Measurements from ENCODE around the gene REC8. TPM values are rescaled to one million over a fixed set of nuclear protein-coding genes. Genes with fewer than 3 reads are reported as not detected.

Gene REC8
- total and polyA plus RNA-seq, 2 of the 4 experiments (the other 2 are of a cell fraction): 0.36 to 3.5 TPM

DNA sequence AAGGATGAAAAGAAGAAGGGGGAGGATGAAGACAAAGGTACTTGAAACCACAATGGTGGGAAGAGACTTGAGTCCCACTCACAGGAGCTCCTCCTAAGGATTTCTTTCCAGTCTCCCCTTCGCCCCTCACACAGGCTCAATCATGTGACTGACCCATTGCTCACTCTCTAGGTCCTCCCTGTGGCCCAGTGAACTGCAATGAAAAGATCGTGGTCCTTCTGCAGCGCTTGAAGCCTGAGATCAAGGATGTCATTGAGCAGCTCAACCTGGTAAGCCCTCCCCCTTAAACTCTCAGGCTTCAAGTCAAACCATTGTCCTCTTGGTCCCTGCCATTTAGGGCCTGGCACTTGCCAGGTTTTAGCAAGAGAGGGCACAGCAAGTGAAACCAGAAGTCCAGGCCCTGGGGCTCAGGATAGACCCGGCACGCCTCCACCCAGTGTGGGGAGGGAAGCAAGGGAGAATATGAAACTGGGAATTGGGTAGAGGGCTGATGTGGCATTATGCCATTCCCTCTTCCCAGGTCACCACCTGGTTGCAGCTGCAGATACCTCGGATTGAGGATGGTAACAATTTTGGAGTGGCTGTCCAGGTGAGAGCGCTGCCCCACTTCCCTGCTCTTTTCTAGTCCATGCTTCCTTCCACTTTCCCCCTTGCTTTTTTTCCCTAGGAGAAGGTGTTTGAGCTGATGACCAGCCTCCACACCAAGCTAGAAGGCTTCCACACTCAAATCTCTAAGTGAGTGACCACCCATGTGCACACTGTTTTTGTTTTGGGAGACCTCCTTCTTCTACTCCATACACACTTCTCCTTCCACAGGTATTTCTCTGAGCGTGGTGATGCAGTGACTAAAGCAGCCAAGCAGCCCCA lies 34.1 kb upstream of the REC8 start:
- Histone ChIP-seq H4K20me1 (ENCODE audit: insufficient read depth, low read length) (peaks cover 17% of the 10 kb centered on the region), H3K36me3 (ENCODE audit: control insufficient read depth, insufficient read depth, low read length) (peaks cover 23% of the 10 kb centered on the region), H3K27ac (ENCODE audit: insufficient read depth, low read length) (no peak overlapping the region), H3K4me3 (ENCODE audit: insufficient read depth, low read depth, low read length) (no peak overlapping the region), H3K4me1 (ENCODE audit: control insufficient read depth, insufficient read depth, low read length) (peaks cover 12% of the 10 kb centered on the region), H3K79me1 (ENCODE audit: low read depth in 1 of 2, low read length in 2 of 2) (peaks cover 17 to 48% of the 10 kb centered on the region in 2 experiments; a peak in 3 of 4 replicates), H2AK9ac (replicated peaks; ENCODE audit: low read depth, low read length, poor library complexity) (peak overlapping the region; percentile 29), H3K4me2 (ENCODE audit: low read depth, low read length) (no peak overlapping the region), H3K9me1 (ENCODE audit: insufficient read depth, low read length) (peaks cover 19% of the 10 kb centered on the region), H3K4ac (ENCODE audit: low read depth, low read length) (no peak overlapping the region), H2BK20ac (ENCODE audit: low read depth, low read length) (no peak overlapping the region), H2BK120ac (ENCODE audit: low read depth, low read length) (no peak overlapping the region), H2BK15ac (ENCODE audit: low read depth, low read length) (no peak overlapping the region), H2AK5ac (ENCODE audit: low read depth, low read length) (0 out of 2 replicates have a peak overlapping the region, but pooled peaks have one; percentile 18), H3K56ac (ENCODE audit: extremely low read depth, insufficient read depth, low read length) (no peak overlapping the region), H2AFZ (replicated peaks; ENCODE audit: low read length, poor library complexity) (peak overlapping the region; percentile 17), H3K27me3 (ENCODE audit: control insufficient read depth, insufficient read depth, low read length) (no peaks in the 10 kb centered on the region), H2BK5ac (ENCODE audit: low read depth, low read length, poor library complexity, severe bottlenecking) (no peak overlapping the region), H4K5ac (ENCODE audit: low read depth, low read length) (no peak overlapping the region), H3K9me3 (ENCODE audit: control insufficient read depth, insufficient read depth, low read length) (no peaks in the 10 kb centered on the region), H4K8ac (ENCODE audit: low read depth in 2 of 2, low read length in 2 of 2) (no peak overlapping the region), H3K14ac (replicated peaks; ENCODE audit: low read depth, low read length) (no peak overlapping the region), H3K18ac (ENCODE audit: low read depth, low read length) (no peak overlapping the region), H3K23ac (ENCODE audit: low read depth, low read length) (peak overlapping the region; percentile 88; the same call in 1 of the 2 replicates), H3K9ac (ENCODE audit: low read depth, low read length) (no peak overlapping the region), H4K91ac (ENCODE audit: insufficient read depth, low read depth, low read length) (no peak overlapping the region)
- no peak for DNase-seq
- TSS peak; percentile 91 for BruUV-seq (replicated peaks)
- ChIA-PET CTCF (interaction anchor here (0.8 to 0.9 kb wide), 2 partner anchors 23 to 149 kb away, joined by 3 to 5 read pairs; partner anchors contain the start of gene IRF9), POLR2A (ENCODE audit: unreplicated experiment) (interaction anchor here (0.6 kb wide), 1 partner anchor 43 kb away, joined by 3 read pairs; no protein-coding TSS in a partner anchor)
- ATAC-seq (ENCODE audit: low read depth): no peak
- dilution Hi-C loops (cut with HindIII; ENCODE audit: low sequenced_read_pairs, unreplicated experiment) (no loop called here), in situ Hi-C loops (cut with MboI; ENCODE audit: low sequenced_read_pairs) (loop anchor here (10.0 to 25.0 kb wide), 3 partner anchors 297 to 1050 kb away; partner anchors contain the start of genes ACIN1, BCL2L2, C14orf119 and PABPN1), intact Hi-C loops (cut with micrococcal nuclease) (no loop called here)
- 60% methylated on average over 1 of the region's 8 CpGs; no CpG with 5 or more reads in 1 of the 2 experiments for WGBS, 2 experiments (ENCODE audit: extremely low coverage in 2 of 2, insufficient read length in 1 of 2)
- TF ChIP-seq POLR2A (IDR thresholded peaks at IDR 0.05; ENCODE audit: low read depth, low read length): no peak
- no peak for TF ChIP-seq NFE2L2 (IDR thresholded peaks at IDR 0.05; ENCODE audit: low read depth, low read length)
- no peak for TF ChIP-seq SMC3 (IDR thresholded peaks at IDR 0.05; ENCODE audit: low read depth, low read length)
- TF ChIP-seq RFX5 (IDR thresholded peaks at IDR 0.05; ENCODE audit: low read depth, low read length): no peak
- no peak for TF ChIP-seq RAD21 (IDR thresholded peaks at IDR 0.05; ENCODE audit: low read length)
- no peak for TF ChIP-seq CHD1 (IDR thresholded peaks at IDR 0.05; ENCODE audit: low read depth, low read length)
- TF ChIP-seq, protein P1, sequence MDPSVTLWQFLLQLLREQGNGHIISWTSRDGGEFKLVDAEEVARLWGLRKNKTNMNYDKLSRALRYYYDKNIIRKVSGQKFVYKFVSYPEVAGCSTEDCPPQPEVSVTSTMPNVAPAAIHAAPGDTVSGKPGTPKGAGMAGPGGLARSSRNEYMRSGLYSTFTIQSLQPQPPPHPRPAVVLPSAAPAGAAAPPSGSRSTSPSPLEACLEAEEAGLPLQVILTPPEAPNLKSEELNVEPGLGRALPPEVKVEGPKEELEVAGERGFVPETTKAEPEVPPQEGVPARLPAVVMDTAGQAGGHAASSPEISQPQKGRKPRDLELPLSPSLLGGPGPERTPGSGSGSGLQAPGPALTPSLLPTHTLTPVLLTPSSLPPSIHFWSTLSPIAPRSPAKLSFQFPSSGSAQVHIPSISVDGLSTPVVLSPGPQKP (IDR thresholded peaks at IDR 0.05; ENCODE audit: borderline replicate concordance, low read depth, low read length): no peak
- TF ChIP-seq, protein P2, sequence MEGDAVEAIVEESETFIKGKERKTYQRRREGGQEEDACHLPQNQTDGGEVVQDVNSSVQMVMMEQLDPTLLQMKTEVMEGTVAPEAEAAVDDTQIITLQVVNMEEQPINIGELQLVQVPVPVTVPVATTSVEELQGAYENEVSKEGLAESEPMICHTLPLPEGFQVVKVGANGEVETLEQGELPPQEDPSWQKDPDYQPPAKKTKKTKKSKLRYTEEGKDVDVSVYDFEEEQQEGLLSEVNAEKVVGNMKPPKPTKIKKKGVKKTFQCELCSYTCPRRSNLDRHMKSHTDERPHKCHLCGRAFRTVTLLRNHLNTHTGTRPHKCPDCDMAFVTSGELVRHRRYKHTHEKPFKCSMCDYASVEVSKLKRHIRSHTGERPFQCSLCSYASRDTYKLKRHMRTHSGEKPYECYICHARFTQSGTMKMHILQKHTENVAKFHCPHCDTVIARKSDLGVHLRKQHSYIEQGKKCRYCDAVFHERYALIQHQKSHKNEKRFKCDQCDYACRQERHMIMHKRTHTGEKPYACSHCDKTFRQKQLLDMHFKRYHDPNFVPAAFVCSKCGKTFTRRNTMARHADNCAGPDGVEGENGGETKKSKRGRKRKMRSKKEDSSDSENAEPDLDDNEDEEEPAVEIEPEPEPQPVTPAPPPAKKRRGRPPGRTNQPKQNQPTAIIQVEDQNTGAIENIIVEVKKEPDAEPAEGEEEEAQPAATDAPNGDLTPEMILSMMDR (conservative IDR thresholded peaks at IDR 0.05; ENCODE audit: low read depth, low read length): no peak
- TF ChIP-seq RCOR1 (IDR thresholded peaks at IDR 0.05; ENCODE audit: insufficient replicate concordance, low read length): no peak
- TF ChIP-seq, protein P3, sequence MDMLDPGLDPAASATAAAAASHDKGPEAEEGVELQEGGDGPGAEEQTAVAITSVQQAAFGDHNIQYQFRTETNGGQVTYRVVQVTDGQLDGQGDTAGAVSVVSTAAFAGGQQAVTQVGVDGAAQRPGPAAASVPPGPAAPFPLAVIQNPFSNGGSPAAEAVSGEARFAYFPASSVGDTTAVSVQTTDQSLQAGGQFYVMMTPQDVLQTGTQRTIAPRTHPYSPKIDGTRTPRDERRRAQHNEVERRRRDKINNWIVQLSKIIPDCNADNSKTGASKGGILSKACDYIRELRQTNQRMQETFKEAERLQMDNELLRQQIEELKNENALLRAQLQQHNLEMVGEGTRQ (IDR thresholded peaks at IDR 0.05; ENCODE audit: low read depth, low read length): no peak
- TF ChIP-seq MXI1 (IDR thresholded peaks at IDR 0.05; ENCODE audit: borderline replicate concordance, low read depth, low read length): no peak
- TF ChIP-seq MAZ (IDR thresholded peaks at IDR 0.05; ENCODE audit: borderline replicate concordance, low read depth, low read length): no peak
- TF ChIP-seq FOS (IDR thresholded peaks at IDR 0.05; ENCODE audit: low read depth, low read length): no peak
- no peak for TF ChIP-seq MAFK (IDR thresholded peaks at IDR 0.05; ENCODE audit: low read depth, low read length)
